Activated B cell treated with CpG ODN at 0.5 μM for 24 hours (primary cell): ENCODE results near the gene DRAXIN. TPM values are rescaled to one million over a fixed set of nuclear protein-coding genes. Genes with fewer than 3 reads are reported as not detected.

Experiments used
- ATAC-seq: fragments of 200-7000 bp; cut with Tn5 transposase; one replicate; pipeline ENCODE4 v1.10.0; 2021; ENCODE audit warnings: low read depth, mild to moderate bottlenecking, moderate library complexity
- CTCF ChIA-PET: fragments of 350-600 bp; sonication (Branson Sonifier 250); formaldehyde crosslinking; loops from one replicate; lab custom pipeline; 2021; ENCODE audit warnings: antibody characterized with exemption; lab: Charles Lee
- POLR2A ChIA-PET: fragments of 350-600 bp; sonication (Branson Sonifier 250); formaldehyde crosslinking; loops from one replicate; lab custom pipeline; 2021; ENCODE audit warnings: antibody characterized with exemption; lab: Charles Lee
- DNase-seq: peaks from one replicate; pipeline ENCODE4 v3.0.0; 2022
- H3K27ac Mint-ChIP-seq: one replicate; pipeline ENCODE4 v1.8.0; 2020; ENCODE audit warnings: mixed read lengths
- H3K27me3 Mint-ChIP-seq: one replicate; pipeline ENCODE4 v1.8.0; 2021; ENCODE audit warnings: mixed read lengths
- H3K36me3 Mint-ChIP-seq: one replicate; pipeline ENCODE4 v1.8.0; 2021; ENCODE audit warnings: low read depth, mixed read lengths
- H3K4me1 Mint-ChIP-seq: one replicate; pipeline ENCODE4 v1.8.0; 2021; ENCODE audit warnings: mixed read lengths
- H3K4me3 Mint-ChIP-seq: one replicate; pipeline ENCODE4 v1.8.0; 2020; ENCODE audit warnings: mild to moderate bottlenecking, mixed read lengths
- H3K9me3 Mint-ChIP-seq: one replicate; pipeline ENCODE4 v1.8.0; 2020; ENCODE audit warnings: mixed read lengths
- intact Hi-C: fragments of 100-400 bp; cut with micrococcal nuclease; formaldehyde crosslinking; loops from one replicate; pipeline ENCODE4 v1.15.1; 2024
- total RNA-seq: library from RNA; stranded (reverse); gene quantifications from 2 replicates; pipeline ENCODE4 v1.2.3, GENCODE V29; 2022
- TF ChIP-seq, protein P1 (sequence below): fragments of 200-600 bp; IDR thresholded peaks from one replicate; pipeline ENCODE4 v1.8.0; 2022; ENCODE audit warnings: antibody characterized with exemption, mild to moderate bottlenecking

Gene DRAXIN
- total RNA-seq, 1 donor from 2014 or later: 0.18 TPM

DNA sequence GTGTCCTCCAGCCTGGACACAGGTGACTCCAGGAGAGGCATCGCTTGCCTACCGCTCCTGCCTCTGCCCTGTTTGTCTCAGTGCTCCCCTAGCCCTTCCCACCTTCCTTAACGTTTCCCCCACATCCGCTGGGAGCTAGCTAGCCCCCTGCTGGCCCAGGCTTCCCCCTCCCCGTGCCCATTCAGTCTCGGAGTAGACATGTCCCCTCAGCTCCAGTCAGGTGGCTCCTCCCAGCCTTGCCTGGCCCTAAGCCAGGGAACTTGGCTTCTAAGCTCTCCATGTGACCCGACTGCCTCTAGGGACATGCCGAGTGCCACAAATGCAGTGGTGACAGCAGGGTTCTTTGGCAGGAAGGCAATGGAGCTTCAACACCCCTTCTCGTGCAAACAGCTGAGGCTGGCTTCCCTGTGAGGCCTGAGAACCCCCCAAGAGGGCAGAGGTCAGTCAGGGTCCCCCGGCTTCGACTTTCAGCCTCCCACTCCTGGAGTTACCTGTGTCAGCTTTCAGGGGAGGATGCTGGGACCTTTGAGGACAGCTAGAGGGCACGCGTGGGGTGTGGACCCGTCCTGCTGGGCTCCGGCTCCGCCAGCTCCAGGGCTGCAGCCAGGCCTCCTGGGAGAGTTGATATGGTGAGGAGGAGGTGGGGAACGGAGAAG, 16.2 kb downstream of the DRAXIN start:
- H3K36me3 Mint-ChIP-seq: no peaks in the 10 kb centered on the region

DNA sequence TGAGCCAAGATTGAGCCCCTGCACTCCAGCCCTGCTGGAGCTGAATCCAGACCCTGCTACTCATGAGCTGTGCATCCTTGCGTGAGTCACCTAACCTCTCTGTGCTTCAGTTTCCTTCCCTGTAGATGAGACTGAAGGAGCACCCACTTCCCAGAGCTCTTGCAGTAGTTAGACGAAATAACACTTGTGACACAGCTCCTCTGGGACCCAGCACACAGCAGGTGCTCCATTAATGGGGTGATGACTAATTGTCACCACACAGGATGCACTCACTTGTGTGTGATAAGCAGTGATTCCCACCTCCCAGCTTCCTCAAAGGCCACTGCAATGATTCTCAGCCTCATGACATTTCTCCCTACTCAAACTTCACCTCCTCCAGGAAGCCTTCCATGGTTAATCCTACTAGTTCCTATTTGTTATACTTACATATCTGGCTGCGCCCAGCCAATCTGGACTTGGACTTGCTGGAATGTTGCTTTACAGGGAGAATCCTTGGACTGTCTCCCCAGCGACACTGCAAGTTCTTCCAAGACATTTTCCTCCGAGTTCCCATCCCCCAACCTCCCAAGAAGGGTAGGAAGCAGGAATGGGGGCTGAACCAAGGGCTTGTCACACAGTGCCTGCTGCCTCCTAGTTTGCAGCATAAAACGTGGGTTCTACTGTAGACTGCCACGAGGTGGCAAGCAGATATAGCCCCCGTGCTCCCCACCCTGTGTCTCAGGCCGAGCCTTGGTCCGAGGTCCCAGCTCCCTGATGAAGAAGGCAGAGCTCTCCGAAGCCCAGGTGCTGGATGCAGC, 17.2 kb downstream of the DRAXIN start:
- TF ChIP-seq, protein P1, sequence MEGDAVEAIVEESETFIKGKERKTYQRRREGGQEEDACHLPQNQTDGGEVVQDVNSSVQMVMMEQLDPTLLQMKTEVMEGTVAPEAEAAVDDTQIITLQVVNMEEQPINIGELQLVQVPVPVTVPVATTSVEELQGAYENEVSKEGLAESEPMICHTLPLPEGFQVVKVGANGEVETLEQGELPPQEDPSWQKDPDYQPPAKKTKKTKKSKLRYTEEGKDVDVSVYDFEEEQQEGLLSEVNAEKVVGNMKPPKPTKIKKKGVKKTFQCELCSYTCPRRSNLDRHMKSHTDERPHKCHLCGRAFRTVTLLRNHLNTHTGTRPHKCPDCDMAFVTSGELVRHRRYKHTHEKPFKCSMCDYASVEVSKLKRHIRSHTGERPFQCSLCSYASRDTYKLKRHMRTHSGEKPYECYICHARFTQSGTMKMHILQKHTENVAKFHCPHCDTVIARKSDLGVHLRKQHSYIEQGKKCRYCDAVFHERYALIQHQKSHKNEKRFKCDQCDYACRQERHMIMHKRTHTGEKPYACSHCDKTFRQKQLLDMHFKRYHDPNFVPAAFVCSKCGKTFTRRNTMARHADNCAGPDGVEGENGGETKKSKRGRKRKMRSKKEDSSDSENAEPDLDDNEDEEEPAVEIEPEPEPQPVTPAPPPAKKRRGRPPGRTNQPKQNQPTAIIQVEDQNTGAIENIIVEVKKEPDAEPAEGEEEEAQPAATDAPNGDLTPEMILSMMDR: no peak
- POLR2A ChIA-PET: interaction anchor here (1.3 to 1.5 kb wide), 2 partner anchors 10 to 11 kb away, joined by 4 to 6 read pairs; no protein-coding TSS in a partner anchor
- H3K36me3 Mint-ChIP-seq: no peaks in the 10 kb centered on the region
- H3K4me1 Mint-ChIP-seq: no peaks in the 10 kb centered on the region
- no peak overlapping the region for H3K27ac Mint-ChIP-seq
- no peak overlapping the region for H3K4me3 Mint-ChIP-seq
- DNase-seq (no peak), ATAC-seq (no peak)
- CTCF ChIA-PET: interaction anchor here (1.0 to 3.9 kb wide), 3 partner anchors 11 to 58 kb away, joined by 3 to 14 read pairs (median 4); partner anchors contain the start of gene FBXO6
- H3K27me3 Mint-ChIP-seq: peaks cover 2% of the 10 kb centered on the region
- intact Hi-C loops: no loop called here
- H3K9me3 Mint-ChIP-seq: no peaks in the 10 kb centered on the region

More for the DNA sequence above, 16.2 kb downstream of the DRAXIN start:
- TF ChIP-seq, protein P1: no peak
- ATAC-seq (no peak), DNase-seq (no peak)
- POLR2A ChIA-PET: interaction anchor here (0.6 to 1.3 kb wide), 2 partner anchors 12 to 170 kb away, joined by 4 to 6 read pairs; no protein-coding TSS in a partner anchor
- H3K27me3 Mint-ChIP-seq: peaks cover 5% of the 10 kb centered on the region
- CTCF ChIA-PET: interaction anchor here (0.7 to 3.9 kb wide), 3 partner anchors 12 to 44 kb away, joined by 3 to 14 read pairs (median 4); partner anchors contain the start of gene FBXO6
- no peak overlapping the region for H3K4me3 Mint-ChIP-seq
- intact Hi-C loops: no loop called here
- no peaks in the 10 kb centered on the region for H3K4me1 Mint-ChIP-seq
- no peaks in the 10 kb centered on the region for H3K9me3 Mint-ChIP-seq
- no peak overlapping the region for H3K27ac Mint-ChIP-seq

DNA sequence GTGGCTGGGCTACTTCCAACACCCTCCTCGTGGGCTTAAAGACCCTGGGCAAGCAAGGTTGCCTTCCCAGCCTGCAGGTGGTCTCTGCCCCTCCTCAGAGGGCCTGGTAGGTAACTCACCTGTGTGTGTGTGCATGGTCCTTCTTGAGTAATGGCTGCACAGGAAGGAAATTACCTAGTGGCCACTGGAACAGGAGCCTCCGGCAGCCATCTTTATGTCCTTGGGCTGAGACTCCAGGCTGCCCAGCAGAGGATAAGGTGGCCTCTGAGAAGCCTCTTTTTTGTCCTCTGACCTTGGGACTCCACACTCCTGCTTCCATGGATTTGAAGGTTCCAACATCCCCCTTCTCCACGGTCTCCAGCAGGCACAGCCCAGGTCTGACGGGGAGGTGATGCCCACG, 20.0 kb downstream of the DRAXIN start:
- ChIA-PET POLR2A (no interaction called here), CTCF (interaction anchor here (1.1 to 3.9 kb wide), 2 partner anchors 8 to 47 kb away, joined by 5 to 14 read pairs; partner anchors contain the start of gene FBXO6)
- TF ChIP-seq, protein P1: no peak
- intact Hi-C loops: loop anchor here (10.0 kb wide), 1 partner anchor 237 kb away; the partner anchor contains the start of gene DISP3
- DNase-seq: no peak
- no peak for ATAC-seq
- Mint-ChIP-seq H3K4me1 (no peaks in the 10 kb centered on the region), H3K27ac (no peak overlapping the region), H3K27me3 (peaks cover 2% of the 10 kb centered on the region), H3K36me3 (no peaks in the 10 kb centered on the region), H3K9me3 (no peaks in the 10 kb centered on the region), H3K4me3 (no peak overlapping the region)

DNA sequence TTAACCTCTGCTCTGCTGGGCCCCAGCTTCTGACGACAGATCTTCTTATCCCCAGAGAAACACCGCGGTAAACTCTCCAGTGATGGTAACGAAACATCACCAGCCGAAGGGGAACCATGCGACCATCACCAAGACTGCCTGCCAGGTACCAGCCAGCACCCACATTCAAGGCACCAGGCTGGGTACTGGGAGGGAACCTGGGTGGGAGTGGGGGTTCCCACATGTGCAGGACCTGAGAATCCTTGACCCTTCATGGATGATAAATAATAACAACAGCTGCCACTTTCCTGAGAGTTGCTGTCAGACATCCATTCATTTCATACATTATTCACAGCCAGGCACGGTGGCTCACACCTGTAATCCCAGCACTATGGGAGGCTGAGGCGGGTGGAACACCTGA, 20.8 kb downstream of the DRAXIN start:
- POLR2A ChIA-PET: no interaction called here
- CTCF ChIA-PET: no interaction called here
- intact Hi-C loops: loop anchor here (10.0 kb wide), 1 partner anchor 237 kb away; the partner anchor contains the start of gene DISP3
- no peak for ATAC-seq
- Mint-ChIP-seq H3K27me3 (peaks cover 2% of the 10 kb centered on the region), H3K27ac (no peak overlapping the region), H3K4me1 (no peaks in the 10 kb centered on the region), H3K9me3 (no peaks in the 10 kb centered on the region), H3K36me3 (no peaks in the 10 kb centered on the region), H3K4me3 (no peak overlapping the region)
- DNase-seq: no peak
- TF ChIP-seq, protein P1: no peak

DNA sequence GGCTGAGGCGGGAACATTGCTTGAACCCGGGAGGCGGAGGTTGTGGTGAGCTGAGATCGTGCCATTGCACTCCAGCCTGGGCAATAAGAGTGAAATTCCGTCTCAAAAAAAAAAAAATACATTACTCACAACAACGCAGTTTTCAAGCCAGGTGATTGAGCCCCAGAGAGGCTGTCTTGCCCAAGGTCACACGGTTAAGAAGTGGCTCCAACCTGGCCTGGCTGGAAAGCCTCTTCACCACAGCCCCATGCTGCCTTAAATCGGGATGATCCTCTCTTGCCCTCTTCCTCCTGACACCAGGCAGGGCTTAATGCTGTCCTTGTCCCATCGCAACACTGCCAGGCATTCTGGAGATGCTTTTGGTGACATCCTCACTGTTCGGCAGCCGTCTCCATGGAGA, 21.6 kb downstream of the DRAXIN start:
- peaks cover 2% of the 10 kb centered on the region for H3K27me3 Mint-ChIP-seq
- no peaks in the 10 kb centered on the region for H3K4me1 Mint-ChIP-seq
- H3K4me3 Mint-ChIP-seq: no peak overlapping the region
- POLR2A ChIA-PET: no interaction called here
- intact Hi-C loops: loop anchor here (10.0 kb wide), 1 partner anchor 238 kb away; the partner anchor contains the start of gene DISP3
- H3K27ac Mint-ChIP-seq: no peak overlapping the region
- ATAC-seq (no peak), DNase-seq (no peak)
- no peaks in the 10 kb centered on the region for H3K9me3 Mint-ChIP-seq
- no peaks in the 10 kb centered on the region for H3K36me3 Mint-ChIP-seq
- TF ChIP-seq, protein P1: no peak
- CTCF ChIA-PET: interaction anchor here (1.5 kb wide), 1 partner anchor 49 kb away, joined by 5 read pairs; the partner anchor contains the start of gene FBXO6
